ENCODE results near the gene CD40LG.

Gene CD40LG

GRCh38 chrX:136647677-136648360 lies at the start of gene CD40LG:
CD40LG (plus strand) TSS chrX:136648158; CDS start chrX:136648249, 91 bp downstream.
- DNase-seq, result peak; percentile 47

DNA sequence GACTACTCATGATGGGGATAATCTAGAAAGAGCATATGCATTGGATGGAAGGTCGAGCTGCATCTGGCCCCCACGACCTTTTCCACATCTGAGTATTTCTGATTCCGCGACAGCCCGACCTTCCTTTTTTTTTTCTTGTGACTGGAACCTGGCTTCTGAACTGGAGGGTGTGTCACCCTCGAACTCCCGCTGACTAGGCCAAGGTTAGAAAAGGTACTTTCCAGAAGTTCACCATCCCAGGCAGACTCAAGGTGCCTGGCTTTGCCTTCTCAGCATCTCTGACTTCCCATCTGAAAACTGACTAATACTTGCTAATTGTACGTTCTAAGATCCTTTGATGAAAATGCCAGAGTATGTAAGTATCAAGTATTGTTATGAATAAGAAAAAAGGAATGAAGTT lies 49.3 kb upstream of the CD40LG start:
- peak; percentile 44 for DNase-seq

- DNase-seq, result no peak
Observed at GRCh38 chrX:136600059-136600458, 47.9 kb upstream of the CD40LG start.

DNA sequence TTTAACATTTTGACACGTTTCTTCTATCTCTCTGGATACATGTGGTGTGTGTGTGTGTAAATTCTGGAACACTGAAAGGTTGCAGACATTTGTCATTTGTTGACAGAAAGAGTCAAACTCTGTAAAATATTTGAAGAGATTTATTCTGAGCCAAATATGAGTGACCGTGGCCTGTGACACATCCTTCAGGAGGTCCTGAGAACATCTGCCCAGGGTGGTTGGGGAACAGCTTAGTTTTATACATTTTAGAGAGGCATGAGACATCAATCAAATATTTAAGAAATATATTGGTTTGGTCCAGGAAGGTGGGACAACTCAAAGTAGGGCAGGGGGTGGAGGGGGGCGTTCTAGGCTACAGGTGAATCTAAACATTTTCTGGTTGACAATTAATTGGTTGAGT lies 40.7 kb upstream of the CD40LG start:
- no peak for DNase-seq

DNA sequence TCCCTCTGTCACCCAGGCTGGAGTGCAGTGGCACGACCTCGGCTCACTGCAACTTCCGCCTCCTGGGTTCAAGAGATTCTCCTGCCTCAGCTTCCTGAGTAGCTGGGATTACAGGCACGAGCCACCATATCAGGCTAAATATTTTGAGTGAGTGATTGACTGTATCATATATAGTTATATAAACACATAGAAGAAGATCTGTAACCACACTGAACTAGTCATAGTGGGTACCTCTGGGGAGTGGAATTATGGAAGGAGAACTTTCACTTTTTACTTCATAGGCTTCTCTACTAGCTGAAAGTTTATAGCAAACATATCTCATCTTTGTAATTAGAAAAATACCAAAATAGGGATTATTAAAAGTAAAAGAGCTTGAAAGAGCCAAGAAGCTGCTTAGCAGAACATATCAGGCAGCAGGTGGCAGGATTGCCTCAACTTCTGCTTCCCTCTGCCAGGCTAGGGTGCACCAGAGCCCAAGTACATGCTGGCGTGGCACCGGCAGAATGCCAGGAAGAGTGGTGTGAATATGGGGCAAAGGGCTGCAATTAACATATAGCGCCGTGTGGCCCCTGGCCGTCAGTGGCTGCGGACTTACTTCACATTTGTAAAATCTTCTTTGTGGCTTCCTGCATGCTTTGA lies 39.5 kb upstream of the CD40LG start:
- DNase-seq, result peak; percentile 69

GRCh38 chrX:136616987-136617685 lies 30.8 kb upstream of the CD40LG start:
- DNase-seq, result peak; percentile 52

DNA sequence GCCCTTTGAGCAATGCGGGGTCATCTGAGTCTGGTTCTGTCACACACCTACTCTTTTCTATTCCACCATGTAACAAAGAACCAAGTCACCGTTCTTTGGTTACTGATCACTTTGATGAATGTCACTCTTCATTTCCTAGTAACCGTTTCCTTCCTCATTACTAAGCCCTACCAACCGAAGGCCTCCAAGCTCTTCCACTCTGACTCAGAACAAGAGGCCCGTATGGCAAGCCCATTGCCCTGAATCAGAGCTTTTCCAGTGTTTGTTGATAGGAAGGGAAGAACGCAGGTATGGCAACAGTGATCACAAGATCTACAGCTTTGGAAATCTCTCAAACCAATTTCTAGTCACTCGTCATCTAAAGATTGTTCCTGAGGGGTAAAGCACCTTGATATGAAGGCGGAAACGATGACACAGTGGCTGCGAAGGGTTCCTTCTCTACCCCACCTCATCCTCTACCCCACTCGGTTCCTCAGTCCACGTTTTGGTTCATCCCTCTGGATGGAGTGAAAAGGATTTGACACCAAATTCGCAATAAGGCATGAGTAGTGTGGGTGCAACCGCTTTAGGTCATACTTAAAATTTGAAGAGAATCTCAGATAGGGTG lies 28.0 kb upstream of the CD40LG start:
- DNase-seq, result peak; percentile 55

DNA sequence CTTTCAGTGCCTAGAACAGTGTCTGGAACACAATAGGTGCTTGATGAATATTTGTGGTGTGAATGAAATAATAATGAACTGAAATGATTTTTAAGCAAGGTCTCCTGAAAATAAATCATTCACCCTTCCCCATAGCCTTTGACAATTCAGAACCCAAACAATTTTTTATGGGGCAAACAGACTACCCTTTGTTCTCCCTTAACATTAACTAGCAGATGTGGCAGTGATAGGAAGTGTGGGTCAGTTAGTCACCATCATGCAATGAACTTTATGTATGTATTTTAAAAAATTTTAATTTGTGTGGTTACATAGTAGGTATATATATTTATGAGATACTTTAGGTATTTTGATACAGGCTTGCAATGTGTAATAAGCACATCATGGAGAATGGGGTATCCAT lies 27.2 kb upstream of the CD40LG start:
- DNase-seq, result no peak

GRCh38 chrX:136622568-136622967 lies 25.4 kb upstream of the CD40LG start:
- DNase-seq, result no peak

DNA sequence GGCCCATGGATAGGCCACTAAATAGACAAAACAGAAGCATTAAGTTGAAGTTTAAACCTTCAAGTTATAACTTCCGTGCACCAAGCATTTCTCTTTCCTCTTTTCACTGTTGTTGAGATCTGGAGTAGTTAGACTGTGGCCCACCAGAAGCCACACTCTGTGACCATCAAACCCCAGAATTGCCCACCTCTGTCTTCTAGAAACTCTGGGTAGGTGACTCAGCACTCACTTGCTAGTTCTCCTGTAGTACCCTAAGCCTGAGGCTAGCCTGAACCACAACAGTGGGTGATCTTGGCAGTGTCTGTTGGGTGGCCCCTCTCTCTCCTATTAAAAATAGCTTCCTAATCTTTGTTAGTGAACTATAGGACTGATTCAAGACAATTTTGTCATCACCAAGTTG lies 24.6 kb upstream of the CD40LG start:
- no peak for DNase-seq

DNA sequence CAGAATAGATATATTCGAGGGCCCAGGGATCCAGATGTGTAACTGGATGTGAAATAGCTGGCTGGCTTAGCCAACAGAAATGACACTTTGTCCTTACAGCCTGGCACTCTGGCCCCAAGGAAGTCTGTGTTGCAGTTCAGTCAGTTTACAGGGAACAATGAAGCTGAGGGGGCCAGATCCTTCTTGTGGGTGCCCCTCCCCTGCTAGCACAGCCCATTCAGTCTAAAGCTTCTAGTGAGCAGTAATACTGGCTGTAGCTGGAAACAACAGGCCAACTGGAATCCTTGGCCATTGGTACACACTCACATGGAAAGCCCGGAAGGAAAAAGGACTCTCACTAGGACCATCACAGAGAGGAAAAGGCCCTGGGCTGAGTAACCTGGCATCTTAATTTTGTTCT lies 22.7 kb upstream of the CD40LG start:
- DNase-seq, result no peak

DNA sequence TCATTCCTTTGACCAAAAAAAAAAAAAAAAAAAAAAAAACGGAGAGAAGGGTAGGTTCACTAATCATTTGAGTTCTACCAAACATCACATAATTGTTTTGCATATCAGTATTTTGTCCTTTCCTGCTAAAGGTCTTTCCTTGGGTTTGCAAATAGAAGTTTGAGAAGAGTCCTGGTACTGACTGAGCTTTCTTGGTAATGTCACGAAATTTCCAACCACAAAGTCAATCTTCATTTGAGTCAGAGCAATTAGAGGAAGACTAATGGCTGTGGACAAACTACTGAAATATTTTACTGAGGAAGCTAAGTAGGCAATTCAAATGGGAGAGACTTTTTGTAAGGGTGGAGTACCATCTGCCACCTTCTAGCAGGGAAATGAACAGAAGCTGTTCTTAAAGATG lies 21.7 kb upstream of the CD40LG start:
- DNase-seq, result no peak

GRCh38 chrX:136626891-136627290 lies 21.1 kb upstream of the CD40LG start:
- DNase-seq, result no peak

DNA sequence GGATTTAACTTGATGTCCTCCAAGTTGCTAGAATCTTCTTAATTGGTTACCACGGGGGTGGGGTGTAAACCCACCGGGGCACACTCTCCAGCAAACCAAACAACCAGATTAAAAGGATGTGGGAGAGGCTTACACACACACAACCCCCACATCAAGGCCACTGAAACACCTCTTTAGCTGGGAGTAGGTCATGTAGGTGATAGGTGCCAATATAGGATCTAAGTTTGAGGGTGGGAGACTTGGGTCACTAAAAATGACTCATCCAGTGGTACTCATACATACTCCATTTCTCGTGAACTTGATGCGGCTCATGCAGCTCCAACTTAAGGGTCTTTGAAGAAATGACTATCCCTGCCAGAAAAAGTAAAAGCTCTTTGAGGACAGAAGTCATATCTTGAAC lies 20.5 kb upstream of the CD40LG start:
- DNase-seq, result peak; percentile 46

GRCh38 chrX:136629084-136629750 lies 18.7 kb upstream of the CD40LG start:
- peak; percentile 37 for DNase-seq

GRCh38 chrX:136630881-136631280 lies 17.1 kb upstream of the CD40LG start:
- no peak for DNase-seq

DNA sequence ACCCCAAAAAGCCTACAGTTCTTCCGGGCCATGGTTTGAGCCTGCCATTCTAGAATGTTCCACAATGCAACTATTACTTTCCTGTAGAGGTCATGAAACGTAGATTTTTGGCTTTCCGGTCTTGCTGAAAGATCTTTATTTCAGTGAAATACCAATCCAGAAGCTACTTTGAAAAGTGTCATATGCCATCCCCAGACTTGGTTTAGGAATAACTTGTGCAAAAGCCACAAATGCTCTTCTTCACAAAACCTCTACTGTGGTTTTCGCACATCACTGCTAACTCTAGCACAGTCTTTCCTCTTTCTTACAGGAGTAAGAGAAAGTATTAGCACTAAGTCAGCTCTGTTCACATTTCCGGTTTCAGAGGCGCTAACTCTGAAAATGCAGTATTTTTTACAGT lies 12.7 kb upstream of the CD40LG start:
- peak; percentile 61 for DNase-seq

DNA sequence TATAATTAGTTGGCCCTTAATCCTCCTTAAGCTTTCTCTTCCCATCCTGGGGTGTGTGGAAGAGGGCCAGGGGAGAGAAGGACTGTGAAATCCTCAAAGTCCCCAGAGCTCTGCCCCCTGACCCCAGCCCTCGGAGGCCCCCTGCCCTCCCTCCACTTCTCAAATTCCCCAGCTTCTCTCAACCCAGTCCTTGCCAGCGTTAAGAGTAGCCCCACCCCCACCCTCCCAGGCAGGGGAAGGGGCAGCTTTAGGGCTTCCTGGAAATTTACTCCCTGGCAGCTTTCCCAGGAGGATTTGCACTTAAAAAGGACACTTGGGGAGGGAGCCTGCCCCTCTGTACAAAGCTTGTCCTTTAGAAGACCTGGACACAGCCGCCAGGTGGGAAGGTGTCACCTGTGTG lies 11.8 kb upstream of the CD40LG start:
- no peak for DNase-seq

DNA sequence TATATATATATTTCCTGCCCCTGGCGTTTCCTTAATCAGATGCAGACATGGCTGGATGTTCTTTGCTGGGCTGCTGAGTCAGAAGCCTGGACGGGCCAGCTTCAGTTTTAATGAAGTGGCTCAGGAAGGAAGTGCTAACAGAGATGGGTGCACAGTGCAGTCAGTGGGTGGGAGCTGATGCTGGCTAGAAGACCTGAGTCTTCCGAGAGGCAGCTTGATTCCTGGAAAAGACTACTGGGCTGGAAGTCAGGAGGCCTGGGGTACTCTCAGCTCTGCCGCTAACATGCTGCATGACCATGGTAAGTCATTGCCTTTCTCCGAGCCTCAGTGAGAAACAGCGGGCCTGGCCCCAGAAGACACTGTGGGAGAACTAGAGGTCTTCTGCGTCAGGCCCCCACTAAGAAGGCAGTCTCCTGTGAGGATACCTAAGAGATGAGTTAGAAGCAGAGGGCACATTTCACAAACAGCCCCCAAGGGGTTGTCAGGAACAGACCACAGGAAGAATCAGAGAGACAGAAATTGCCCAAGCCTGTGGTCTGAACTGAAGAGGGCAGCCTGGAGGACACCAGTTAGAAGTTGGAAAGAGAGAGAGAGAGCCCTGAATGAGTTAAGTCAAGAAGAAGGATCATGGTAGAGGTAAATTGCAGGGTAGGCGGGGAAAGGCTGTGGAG lies 8.3 kb upstream of the CD40LG start:
- no peak for DNase-seq

GRCh38 chrX:136643243-136643642 lies 4.7 kb upstream of the CD40LG start:
- no peak for DNase-seq

GRCh38 chrX:136646602-136647239 lies 1.2 kb upstream of the CD40LG start:
- peak; percentile 54 for DNase-seq

GRCh38 chrX:136650811-136651210 lies 2.9 kb downstream of the CD40LG start:
- no peak for DNase-seq
